ENCODE measurements around the gene WNT9B. TPM values are rescaled to one million over a fixed set of nuclear protein-coding genes. Genes with fewer than 3 reads are reported as not detected.
A peak's percentile ranks its signal among the peaks of the same experiment; 100 is the strongest.

WNT9B gene
- total and polyA plus RNA-seq, 8 donors, result 0.12 to 0.32 (median 0.28) TPM; not detected in 3

DNA sequence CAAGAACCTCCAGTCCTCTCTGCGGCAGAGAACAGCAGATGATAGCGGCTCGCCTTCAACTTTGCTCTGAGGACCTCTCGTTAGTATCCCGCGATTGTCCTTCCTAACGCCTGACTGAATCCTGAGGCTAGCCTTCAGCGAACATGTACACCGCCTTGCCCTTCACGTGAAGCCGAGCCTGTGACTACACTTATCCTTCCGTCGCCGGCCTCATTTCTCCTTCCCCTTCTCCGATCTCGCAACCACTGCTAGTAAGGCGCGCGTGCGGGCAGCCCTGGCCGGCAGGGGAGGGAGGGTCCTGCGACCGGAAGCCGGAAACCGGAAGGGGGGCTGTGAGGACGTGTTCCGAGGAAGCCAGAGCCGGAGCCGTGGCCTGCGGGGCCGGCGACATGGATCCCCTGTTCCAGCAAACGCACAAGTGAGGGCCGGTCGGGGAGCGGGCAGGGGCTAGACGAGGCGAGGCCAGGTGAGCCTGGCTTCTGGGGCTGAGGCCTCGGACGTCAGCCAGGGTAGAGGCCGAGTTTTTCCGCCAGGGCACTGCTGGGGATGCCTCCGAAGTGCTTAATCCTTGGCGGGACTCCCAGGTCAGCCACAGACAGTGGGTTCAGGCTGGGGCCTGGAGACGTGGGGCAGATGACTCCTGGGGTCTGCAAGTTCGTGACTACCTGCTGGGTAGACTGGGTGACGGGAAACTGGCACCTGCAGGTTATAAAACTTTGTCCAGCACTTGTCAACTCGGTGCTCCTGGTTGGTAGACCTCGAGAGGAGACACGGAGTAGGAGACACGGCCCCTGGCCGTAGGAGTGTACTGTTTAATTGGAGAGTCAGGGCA, 71.6 kb downstream of the WNT9B start, which contains the start of gene GOSR2:
Gene GOSR2, plus strand, starts transcription at position 357 of the 832 bp plus-strand sequence. Its CDS starts 33 bp downstream, at position 390.
- DNase-seq (peak; percentile 83 to 94 (median 87)), ATAC-seq (peak; percentile 99), FAIRE-seq (no peak)
- TF ChIP-seq, protein P1, sequence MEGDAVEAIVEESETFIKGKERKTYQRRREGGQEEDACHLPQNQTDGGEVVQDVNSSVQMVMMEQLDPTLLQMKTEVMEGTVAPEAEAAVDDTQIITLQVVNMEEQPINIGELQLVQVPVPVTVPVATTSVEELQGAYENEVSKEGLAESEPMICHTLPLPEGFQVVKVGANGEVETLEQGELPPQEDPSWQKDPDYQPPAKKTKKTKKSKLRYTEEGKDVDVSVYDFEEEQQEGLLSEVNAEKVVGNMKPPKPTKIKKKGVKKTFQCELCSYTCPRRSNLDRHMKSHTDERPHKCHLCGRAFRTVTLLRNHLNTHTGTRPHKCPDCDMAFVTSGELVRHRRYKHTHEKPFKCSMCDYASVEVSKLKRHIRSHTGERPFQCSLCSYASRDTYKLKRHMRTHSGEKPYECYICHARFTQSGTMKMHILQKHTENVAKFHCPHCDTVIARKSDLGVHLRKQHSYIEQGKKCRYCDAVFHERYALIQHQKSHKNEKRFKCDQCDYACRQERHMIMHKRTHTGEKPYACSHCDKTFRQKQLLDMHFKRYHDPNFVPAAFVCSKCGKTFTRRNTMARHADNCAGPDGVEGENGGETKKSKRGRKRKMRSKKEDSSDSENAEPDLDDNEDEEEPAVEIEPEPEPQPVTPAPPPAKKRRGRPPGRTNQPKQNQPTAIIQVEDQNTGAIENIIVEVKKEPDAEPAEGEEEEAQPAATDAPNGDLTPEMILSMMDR (IDR thresholded peaks at IDR 0.05), result no peak
- Histone ChIP-seq H3K27ac (peak within 1 kb of the TSS; percentile 90 to 95 (median 92)), H3K9me3 (no peaks in the 10 kb centered on the region), H3K27me3 (no peaks in the 10 kb centered on the region), H3K36me3 (no peaks in the 10 kb centered on the region), H3K4me1 (peaks cover 19 to 34% (median 32%) of the 10 kb centered on the region in 3 donors), H3K4me3 (peak within 1 kb of the TSS; percentile 65 to 95 (median 78))
- WGBS, 2 donors, result 0% methylated on average over 51 to 52 of the region's 52 CpGs
- intact Hi-C loops (cut with DNase I), result no loop called here

DNA sequence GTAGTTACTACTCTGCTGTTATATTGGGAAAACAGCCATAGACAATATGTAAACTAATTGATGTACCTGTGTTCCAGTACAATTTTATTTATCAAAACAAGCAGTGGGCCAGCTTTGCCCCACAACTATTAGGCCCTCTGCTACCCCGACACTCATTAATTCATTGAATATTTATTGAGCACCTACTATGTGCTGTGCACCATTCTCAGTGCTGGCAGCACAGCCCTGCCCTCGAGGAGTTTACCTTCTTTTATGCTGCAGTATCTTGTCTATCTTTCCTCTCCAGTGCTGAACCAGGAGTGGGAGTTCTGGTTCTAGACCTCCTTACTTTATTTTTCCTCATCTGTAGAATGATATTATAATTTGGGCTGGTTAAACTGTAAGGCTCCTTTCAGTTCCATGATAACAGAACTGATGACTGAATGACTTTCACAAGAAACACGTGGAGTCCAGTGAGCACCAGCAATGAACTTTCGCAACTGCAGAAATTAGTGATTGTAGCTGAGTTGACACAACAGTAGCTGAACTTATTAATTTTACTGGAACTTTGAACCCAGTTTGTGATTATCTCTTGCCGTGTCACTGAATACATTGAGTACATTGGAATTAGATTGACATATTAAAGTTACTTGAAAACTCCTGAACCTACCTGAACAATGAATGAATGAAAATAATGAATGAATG, 73.9 kb downstream of the WNT9B start:
- FAIRE-seq (no peak), DNase-seq (no peak), ATAC-seq (no peak)
- Histone ChIP-seq H3K4me3 (no peak overlapping the region), H3K4me1 (peaks cover 19 to 37% (median 32%) of the 10 kb centered on the region in 3 donors), H3K36me3 (peaks cover 0 to 6% (median 0%) of the 10 kb centered on the region in 3 donors), H3K27ac (no peak overlapping the region), H3K27me3 (no peaks in the 10 kb centered on the region), H3K9me3 (no peaks in the 10 kb centered on the region)
- TF ChIP-seq, protein P1 (IDR thresholded peaks at IDR 0.05), result no peak
- WGBS, 2 donors, result 40 to 42% methylated on average over 5 of the region's 5 CpGs
- intact Hi-C loops (cut with DNase I), result no loop called here

DNA sequence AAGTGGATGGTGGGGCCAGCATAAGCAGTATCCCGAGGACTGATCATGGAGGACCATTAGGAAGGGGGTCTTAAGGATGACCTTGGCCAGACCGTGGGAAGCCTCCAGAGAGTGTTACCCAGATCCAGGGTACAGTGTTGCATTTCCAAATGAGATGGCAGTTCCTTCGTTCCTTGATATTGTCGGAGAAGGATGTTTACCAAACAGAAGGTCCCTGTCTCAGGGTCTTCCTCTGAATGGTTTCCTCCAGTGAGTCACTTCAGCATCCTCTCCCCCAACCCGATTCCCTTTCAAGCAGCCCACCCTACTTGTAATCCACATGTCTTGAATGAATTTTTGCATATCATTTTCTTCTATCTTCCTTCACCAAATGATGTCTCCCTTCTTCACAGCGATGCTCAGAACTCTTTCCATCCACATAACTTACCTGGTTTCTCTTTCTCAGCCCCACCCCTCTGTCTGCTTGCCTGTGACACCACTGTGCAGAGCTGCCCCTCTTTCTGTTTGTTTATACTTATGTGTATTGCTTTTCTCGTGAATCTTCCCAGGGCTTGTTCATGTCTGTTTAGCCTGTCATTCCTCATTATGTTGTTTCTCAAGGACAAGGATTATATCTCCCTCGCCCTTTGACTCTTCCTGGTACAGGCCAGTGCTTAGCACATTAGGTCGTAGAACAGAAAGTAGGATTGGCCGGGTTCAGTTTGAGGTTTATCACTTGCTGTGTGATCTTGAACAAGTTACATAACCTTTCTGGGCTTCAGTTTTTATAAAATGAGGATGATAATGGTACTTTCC, 77.3 kb downstream of the WNT9B start:
- Histone ChIP-seq H3K27ac (no peak overlapping the region), H3K27me3 (no peaks in the 10 kb centered on the region), H3K36me3 (peaks cover 4 to 39% (median 19%) of the 10 kb centered on the region in 3 donors), H3K4me1 (peaks cover 19 to 37% (median 32%) of the 10 kb centered on the region in 3 donors), H3K9me3 (no peaks in the 10 kb centered on the region), H3K4me3 (no peak overlapping the region)
- no peak for ATAC-seq
- no peak for DNase-seq
- intact Hi-C loops (cut with DNase I), result no loop called here
- 65 to 66% methylated on average over 10 of the region's 10 CpGs for WGBS, 2 donors
- no peak for FAIRE-seq
- TF ChIP-seq, protein P1 (IDR thresholded peaks at IDR 0.05), result no peak

DNA sequence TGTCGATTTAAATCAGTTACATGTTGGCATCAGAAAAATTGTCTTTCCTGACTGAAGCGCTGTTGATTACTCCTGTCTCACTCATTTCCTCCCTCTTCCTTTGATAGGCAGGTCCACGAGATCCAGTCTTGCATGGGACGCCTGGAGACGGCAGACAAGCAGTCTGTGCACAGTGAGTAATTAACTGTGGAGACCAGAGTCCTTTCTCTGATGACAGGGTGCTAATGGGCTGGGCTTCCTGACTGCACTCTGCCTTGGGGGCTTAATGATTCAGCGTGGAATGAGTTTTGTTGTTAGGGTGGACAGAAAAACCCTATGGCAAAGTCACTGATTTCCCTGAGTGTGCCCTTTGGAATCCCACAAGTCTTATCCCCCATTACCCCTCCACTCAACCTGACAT, 78.0 kb downstream of the WNT9B start:
- DNase-seq (no peak), ATAC-seq (no peak)

More for the DNA sequence above, 78.0 kb downstream of the WNT9B start:
- no peaks in the 10 kb centered on the region for H3K27me3 ChIP-seq
- no peak for FAIRE-seq
- no peak overlapping the region for H3K4me3 ChIP-seq
- peaks cover 12 to 29% (median 24%) of the 10 kb centered on the region in 3 donors for H3K4me1 ChIP-seq
- TF ChIP-seq, protein P1 (IDR thresholded peaks at IDR 0.05), result no peak
- H3K9me3 ChIP-seq, result no peaks in the 10 kb centered on the region
- WGBS, 2 donors, result 54 to 62% methylated on average over 6 of the region's 6 CpGs
- no peak overlapping the region for H3K27ac ChIP-seq
- peaks cover 4 to 46% (median 21%) of the 10 kb centered on the region in 3 donors for H3K36me3 ChIP-seq
- intact Hi-C loops (cut with DNase I), result no loop called here
